ENCODE measurements around the gene ABCG4.
"Not testable (repeated sequence)": the region's sequence is repeated elsewhere in the genome, so short reads cannot be mapped to it uniquely, and the experiment has no call there.

ABCG4 gene

DNA sequence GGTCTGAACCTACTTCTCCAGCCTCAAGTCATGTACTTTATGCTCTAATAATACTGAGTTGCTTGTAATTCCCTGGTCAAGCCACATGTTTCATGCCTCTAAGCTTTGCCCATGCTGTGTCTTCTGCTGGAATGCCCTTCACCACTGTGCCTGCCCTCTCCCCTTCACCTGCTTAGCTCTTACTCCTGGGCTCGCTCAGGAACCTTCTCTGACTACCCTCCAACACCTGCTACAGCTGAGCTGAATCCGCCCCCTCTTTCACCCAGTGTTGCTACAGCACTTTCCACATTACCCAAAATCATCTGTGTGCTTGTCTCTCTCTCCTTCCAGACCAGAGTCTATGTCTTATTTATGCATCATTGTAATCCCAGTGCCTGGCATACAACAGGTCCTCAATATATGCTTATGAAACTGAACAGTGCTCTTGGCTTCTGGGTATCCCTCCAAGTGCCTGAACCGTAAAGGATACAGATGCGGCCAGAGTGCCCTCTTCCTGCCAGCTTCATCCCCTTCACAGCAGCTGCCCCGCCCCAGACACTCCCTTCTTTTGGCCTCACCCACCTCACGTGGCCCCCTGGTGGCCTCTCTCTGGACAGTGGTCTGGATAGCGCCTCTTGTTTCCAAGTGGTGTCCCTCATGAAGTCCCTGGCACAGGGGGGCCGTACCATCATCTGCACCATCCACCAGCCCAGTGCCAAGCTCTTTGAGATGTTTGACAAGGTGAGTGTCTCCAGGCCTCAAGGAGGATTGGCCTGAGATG, 7.1 kb downstream of the ABCG4 start:
- DNase-seq, result no peak

DNA sequence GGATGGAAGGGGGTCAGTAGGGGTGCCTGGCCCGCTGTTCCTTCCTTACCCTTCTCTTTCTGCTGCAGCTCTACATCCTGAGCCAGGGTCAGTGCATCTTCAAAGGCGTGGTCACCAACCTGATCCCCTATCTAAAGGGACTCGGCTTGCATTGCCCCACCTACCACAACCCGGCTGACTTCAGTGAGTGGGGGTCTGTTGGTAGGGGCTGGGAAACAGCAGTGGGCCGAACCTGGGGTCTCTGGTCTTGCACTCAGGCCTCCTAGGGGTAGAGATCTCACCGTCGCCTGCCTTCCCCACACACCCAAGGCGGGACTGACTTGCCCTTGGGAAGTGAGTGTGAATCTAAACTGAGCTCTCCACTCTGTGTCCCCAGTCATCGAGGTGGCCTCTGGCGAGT, 7.6 kb downstream of the ABCG4 start:
- DNase-seq, result no peak

DNA sequence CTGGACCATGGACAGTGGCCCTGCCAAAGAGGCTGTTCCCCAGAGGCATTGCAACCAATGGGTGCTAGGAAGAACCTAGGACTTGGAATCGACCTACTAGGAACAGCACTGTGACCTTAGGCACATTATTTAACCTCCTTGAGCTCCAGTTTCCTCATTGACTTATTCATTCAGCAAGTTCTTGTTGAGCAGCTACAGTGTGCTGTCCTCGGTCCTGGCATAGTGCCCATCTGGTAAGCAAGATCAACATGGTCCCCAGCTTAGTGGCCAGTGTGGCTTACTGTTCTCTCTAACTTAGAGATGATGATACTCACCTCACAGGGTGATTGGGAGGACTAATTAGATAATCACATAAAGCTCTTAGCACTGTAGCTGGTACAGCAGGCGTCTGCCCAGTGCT, 8.2 kb downstream of the ABCG4 start:
- no peak for DNase-seq

DNA sequence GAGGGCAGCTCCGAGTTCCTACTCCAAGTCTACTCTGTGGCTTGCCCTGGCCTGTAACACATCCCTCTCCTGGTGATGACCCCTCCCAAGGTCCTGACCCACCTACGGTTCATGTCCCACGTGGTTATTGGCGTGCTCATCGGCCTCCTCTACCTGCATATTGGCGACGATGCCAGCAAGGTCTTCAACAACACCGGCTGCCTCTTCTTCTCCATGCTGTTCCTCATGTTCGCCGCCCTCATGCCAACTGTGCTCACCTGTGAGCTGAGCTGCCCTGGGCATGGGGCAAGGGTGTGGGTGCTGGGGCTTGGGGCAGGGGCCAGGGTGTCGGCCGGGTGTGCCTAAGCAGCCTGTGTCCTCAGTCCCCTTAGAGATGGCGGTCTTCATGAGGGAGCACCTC, 9.6 kb downstream of the ABCG4 start:
- no peak for DNase-seq

DNA sequence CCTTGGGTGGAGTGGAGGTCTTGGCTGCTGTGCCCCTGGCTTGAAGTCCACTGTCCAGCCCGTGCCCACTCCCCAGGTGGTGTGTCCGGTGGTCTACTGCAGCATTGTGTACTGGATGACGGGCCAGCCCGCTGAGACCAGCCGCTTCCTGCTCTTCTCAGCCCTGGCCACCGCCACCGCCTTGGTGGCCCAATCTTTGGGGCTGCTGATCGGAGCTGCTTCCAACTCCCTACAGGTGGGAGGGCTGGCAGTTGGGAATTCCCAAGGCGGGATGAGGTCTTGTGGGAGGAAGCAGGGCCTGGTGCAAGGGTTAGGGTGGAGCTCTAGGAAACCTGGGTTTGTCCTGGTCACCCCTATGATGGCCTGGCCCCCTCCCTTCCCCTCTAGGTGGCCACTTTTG, 11.3 kb downstream of the ABCG4 start:
- DNase-seq, result no peak

DNA sequence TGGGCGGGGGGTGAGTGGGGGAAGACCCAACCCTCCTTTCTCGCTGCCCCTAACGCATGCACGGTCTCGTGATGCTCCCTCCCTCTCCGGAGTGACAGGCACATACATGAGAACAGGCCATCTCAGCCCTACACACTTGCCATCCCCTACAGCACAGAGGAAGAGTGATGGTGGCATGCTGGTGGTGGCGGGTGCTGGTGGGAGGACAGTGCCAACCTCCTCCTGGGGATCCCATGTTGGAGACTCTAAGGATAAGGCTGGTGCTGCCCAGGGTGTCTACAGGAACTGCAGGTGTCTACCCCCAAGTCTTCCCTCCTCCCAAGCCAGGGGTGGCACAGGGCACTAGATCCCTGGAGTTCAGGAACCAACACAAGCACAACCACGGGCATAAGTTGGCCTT, 13.0 kb downstream of the ABCG4 start:
- no peak for DNase-seq

DNA sequence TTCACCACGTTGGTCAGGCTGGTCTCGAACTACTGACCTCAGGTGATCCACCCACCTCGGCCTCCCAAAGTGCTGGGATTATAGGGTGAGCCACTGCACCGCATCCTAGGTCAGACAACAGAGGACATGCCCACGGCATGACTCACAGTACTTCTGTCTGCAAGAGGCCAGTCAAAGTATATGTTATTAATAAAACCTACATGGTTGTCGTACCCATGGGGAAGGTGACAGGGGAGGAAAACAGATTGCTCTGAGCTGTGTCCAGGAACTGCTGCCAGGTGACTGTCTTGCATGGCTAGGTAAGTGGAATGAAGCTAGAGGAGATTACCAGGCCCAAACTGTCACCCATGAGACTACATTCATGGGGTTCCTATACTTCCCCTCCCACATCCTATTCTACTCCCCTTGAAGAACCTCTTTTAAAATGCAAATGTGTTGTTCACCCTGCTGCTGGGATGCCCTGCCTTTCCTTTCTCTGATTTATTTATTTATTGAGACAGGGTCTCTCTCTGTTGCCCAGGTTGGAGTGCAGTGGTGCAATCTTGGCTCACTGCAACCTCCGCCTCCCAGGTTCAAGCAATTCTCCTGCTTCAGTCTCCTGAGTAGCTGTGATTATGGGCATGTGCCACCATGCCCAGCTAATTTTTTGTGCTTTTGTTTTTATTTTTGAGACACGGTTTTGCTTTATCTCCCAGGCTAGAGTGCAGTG, 17.7 kb downstream of the ABCG4 start:
- DNase-seq, result no peak

DNA sequence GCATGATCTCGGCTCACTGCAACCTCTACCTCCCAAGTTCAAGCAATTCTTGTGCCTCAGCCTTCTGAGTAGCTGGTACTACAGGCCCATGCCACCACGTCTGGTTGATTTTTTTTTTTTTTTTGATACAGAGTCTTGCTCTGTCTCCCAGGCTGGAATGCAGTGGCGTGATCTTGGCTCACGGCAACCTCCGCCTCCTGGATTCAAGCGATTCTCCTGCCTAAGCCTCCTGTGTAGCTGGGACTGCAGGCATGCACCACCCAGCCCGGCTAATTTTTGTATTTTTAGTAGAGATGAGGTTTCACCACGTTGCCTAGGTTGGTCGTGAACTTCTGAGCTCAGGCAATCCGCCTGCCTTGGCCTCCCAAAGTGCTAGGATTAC, 18.2 kb downstream of the ABCG4 start:
- not testable (repeated sequence) for DNase-seq

DNA sequence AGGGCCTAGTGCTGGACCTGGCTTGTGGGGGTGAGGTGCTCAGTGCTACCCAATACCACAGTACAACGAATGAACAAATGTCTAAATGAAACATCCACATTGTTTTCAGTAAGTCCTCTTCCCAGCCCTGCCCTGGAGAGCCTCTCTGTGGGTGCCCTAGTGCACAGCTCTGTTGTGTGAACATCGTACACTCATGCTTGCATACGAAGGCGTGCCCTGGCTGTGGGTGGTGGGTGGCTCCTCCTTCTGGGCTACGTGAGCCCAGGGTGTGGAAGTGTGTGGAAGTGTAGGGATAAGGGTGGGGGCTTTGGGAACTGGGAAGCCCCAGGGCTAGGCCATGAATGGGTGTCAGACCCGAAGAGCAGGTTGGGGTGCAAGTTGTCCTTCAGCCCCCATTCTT, 19.1 kb downstream of the ABCG4 start:
- no peak for DNase-seq

DNA sequence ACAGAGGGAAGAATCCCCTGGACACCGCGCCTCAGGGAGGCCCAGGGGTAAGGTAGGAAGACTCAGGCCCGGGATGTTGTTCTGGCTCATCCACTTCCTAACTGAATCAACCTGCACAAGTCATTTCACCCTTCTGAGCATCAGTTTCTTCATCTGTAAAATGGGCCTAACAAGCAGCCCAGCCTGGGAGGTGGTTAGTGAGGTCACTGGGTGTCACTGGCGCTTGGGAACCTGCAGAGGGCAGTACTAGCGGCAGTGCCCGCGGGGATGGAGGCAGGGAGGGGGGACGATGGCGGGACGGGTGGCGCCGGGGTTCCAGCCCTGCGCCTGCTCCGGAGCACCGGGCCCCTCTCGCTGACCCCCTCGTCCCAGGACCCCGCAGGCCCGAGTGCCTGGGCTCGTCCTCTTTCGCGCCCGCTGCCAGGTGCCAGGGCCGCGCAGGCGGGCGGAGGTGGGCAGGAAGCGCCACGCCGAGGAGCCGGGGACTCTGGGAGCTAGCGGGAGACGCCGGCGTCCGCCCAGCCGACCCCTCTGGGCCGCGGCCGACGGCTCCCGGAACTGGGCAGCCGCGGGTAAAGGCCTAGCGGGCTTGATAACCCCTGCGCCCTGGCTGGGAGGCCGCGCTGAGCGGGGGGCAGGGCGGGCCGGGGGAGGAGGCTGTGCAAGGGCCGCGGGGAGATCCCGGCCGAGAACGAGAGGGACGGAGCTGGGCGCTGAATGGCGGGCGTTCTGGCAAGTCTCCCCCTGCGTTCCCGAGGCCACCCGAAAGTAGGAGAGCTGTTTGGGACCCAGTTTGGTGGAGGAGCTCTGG, 19.8 kb downstream of the ABCG4 start, which contains the start of gene NLRX1:
NLRX1 (plus strand) TSS at position 255 of the 811 bp plus-strand sequence. CDS start 2,679 bp downstream, outside the sequence.
- peak; percentile 86 to 87 for DNase-seq

DNA sequence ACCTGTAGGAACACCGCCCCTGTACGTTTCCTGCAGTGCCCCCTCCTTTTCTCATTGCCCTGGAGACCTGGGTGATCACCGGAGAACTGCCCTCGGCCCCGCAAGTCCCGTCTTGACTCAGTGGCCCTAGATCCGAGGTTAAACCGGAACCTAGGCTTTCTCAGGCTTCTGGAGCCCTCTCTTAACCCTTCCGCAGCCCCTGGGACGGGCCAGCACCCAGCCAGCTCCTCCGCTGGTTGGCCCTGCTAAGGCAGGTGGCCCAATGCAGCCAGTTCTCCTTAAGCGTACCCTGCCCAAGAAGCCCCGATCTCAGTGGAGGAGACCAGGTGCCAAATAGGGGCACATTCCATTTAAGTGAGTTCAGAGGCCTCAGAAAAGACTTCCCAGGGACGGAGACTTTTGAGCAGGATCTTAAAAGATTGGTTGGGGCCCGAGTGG, 20.4 kb downstream of the ABCG4 start:
- DNase-seq, result peak in 1 of 2 donors; percentile 22

DNA sequence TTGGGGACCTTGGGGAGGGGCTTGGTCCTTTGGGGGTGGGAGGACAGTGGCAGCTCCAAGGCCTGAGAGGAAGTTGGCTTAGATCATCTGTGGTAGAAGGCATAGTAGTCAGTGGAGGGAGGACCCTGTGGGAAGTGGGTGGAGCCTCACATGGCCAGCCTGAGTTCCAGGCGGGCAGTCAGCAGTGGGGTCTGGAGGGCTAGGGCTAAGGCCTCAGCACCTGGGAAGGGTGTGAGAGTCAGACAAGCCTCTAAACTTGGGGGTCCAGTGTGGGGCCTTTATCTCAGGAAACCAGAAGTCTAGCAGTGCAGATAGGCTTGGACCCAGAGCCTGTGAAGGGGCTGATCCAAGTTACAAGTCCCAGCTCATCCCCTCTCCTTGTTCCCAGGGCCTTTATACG, 23.7 kb downstream of the ABCG4 start:
- no peak for DNase-seq

DNA sequence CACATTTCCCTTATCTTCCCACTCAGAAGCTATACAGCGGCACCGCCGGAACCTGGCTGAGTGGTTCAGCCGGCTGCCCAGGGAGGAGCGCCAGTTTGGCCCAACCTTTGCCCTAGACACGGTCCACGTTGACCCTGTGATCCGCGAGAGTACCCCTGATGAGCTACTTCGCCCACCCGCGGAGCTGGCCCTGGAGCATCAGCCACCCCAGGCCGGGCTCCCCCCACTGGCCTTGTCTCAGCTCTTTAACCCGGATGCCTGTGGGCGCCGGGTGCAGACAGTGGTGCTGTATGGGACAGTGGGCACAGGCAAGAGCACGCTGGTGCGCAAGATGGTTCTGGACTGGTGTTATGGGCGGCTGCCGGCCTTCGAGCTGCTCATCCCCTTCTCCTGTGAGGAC, 24.6 kb downstream of the ABCG4 start:
- no peak for DNase-seq

DNA sequence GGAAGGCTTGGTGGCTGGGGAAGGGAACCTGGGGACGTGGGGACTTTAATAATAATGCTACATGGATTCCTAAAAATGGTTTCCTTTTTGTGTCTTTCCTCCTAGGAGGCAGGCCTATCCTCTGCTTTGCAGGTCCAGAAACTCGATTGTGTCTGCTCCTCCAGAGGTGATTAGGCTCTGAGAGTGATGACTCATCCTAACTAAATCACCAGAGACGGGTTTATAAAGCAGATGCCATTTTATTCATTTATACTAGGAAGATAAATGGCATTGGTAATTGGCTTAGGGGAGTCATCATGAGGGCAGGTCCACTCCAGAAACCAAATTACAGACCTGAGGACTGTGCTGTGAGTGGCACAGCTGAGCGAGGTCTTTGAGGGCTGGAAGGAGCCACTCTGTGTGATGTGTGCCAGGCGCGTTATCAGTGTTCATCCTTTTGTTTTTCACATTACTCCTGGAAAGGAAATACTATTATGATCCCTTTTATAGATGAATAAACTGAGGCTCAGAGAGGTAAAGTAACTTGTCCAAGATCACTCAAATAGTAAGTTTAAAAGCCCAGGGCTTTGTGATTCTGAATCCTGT, 26.7 kb downstream of the ABCG4 start:
- no peak for DNase-seq

DNA sequence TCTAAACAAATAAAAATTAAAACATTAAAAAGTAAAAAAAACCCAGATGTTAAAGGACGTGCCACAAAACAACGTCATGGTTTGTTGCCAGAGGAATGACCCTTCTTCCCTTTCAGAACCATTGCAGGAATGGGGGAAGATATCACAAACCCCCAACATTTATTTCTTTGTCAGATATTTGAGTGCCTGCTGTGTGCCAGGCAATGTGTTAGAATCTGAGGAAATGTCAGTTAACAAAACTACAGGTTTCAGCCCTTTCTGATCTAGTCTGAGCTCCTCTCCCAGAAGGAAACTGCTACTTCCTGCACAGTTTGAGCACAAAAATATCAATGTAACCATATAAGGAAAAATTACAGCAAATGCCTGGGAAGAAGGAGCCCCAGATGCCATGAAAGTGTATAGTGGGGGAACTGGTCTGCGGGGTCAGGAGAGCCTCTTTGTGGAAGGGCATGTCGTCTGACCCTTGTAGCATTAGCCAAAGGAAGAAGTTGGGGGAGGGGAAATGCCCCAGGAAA, 29.4 kb downstream of the ABCG4 start:
- DNase-seq, result no peak

DNA sequence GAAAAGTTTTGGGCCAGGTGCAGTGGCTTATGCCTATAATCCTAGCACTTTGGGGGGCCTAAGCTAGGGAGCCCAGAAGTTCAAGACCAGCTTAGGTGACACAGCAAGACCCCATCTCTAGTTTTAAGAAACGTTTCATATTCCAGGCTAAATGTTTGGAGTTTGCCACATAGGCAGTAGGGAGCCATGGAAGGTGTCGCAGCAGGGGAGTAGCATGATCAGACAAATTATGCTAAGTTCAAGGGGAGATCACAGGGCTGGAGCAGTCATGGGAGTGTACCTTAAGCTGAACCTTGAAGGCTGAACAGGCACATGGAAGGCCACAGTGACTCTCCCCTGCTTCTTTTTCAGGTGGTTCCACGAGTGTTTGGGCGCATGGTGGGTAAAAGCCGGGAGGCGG, 30.5 kb downstream of the ABCG4 start:
- DNase-seq, result no peak

DNA sequence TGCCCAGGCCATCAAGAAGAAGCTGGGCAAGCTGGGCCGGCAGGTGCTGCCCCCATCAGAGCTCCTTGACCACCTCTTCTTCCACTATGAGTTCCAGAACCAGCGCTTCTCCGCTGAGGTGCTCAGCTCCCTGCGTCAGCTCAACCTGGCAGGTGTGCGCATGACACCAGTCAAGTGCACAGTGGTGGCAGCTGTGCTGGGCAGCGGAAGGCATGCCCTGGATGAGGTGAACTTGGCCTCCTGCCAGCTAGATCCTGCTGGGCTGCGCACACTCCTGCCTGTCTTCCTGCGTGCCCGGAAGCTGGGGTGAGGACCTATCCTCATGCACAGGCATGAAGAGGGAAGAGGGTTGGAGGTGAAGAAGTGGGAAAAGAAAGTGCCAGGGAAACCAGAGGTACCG, 31.1 kb downstream of the ABCG4 start:
- DNase-seq, result no peak

DNA sequence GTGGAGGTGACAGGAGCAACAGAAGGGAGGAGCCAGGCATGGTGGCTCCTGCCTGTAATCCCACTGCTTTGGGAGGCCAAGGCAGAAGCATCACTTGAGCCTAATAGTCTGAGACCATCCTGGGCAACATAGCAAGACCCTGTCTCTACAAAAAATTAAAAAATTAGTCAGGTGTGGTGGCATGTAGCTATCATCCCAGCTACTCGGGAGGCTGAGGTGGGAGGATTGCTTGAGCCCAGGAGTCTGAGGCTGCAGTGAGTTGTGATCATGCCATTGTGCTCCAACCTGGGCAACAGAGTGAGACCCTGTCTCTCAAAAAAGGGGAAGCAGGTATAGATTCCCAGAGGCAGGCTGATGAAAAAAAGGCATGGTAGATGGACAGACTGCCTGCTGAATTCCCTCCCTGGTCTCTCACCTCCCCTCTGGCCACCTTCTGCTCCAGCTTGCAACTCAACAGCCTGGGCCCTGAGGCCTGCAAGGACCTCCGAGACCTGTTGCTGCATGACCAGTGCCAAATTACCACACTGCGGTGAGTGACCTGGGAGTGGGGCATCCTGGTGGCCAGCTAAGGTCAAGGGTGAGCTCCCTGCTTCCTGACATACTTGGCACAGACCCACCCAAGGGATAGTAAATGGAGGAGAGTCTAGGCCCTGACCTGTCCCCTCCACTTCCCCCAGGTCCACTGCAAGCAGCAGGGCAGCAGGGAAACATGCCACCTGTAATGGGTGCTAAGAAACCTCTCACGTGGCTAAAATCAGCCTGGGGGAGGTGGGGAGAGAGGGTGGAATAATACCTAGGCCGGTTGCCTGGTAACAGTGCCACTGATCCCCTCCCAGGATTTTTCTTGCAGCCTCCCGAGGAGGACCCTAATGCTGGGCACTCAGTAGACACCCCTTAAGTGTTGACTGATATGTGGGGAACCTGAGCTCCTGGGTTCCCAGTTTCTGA, 32.2 kb downstream of the ABCG4 start:
- no peak for DNase-seq

DNA sequence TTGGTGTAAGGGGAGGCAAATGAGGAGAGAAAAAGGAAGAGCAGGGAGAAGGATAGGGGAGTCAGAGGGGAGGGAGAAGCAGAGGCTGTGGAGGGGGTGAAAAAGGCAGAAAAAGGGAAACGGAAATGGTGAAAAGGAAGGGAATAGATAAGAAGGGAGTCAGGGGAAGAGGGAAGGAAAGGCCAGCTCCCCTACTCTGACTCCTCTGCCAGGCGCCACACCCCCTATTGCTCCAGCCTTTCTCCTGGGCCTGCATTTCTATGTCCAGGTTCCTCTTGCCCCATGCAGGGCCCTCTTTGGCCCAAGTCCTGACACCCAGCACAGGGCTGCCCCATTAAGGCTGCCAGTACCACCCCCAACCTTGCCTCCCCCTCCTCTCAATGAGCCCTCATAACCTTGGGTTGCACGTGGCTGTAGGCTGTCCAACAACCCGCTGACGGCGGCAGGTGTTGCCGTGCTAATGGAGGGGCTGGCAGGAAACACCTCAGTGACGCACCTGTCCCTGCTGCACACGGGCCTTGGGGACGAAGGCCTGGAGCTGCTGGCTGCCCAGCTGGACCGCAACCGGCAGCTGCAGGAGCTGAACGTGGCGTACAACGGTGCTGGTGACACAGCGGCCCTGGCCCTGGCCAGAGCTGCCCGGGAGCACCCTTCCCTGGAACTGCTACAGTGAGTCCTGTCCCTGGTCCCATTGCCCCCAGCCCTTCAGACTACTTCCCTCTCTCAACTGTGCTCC, 33.0 kb downstream of the ABCG4 start:
- no peak for DNase-seq

DNA sequence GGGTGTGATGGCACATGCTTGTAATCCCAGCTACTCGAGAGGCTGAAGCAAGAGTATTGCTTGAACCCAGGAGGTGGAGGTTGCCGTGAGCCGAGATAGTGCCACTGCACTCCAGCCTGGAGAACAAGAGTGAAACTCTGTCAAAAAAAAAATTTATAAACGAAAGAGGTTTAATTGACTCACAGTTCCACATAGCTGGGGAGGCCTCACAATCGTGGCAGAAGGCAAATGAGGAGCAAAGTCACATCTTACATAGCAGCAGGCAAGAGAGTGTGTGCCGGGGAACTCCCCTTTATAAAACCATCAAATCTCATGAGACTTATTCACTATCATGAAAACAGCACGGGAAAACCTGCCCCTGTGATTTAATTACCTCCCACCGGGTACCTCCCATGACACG, 35.5 kb downstream of the ABCG4 start:
- DNase-seq, result not testable (repeated sequence)
